Activated naive CD4-positive, alpha-beta T cell treated with anti-CD3 and anti-CD28 coated beads, Interleukin-2, amount 50 U/mL, for 72 hours (primary cell): ENCODE data around the gene SLC1A2. TPM values are rescaled to one million over a fixed set of nuclear protein-coding genes. Genes with fewer than 3 reads are reported as not detected.

Source experiments
- ATAC-seq, 2 donors: fragments of 150-1000 bp; cut with Tn5 transposase; 2 replicates each; pipeline ENCODE4 v1.10.0; 2021; ENCODE audit warnings: mild to moderate bottlenecking in 2 of 2, moderate library complexity in 2 of 2
- DNase-seq, 2 donors: peaks; one replicate each; pipeline ENCODE4 v3.0.0; 2021 to 2022; ENCODE audit warnings: low spot score in 2 of 2
- H3K27ac Mint-ChIP-seq, 2 donors: one replicate each; pipeline ENCODE4 v1.8.0; 2022; ENCODE audit warnings: mild to moderate bottlenecking in 2 of 2, mixed read lengths in 2 of 2
- H3K36me3 Mint-ChIP-seq, 2 donors: one replicate each; pipeline ENCODE4 v1.8.0; 2022; ENCODE audit warnings: mixed read lengths in 2 of 2
- H3K9me3 Mint-ChIP-seq, 2 donors: one replicate each; pipeline ENCODE4 v1.8.0; 2022; ENCODE audit warnings: mixed read lengths in 2 of 2
- total RNA-seq, 2 donors: library from RNA; stranded (reverse); gene quantifications; one replicate each; pipeline ENCODE4 v1.2.3, GENCODE V29; 2022

The SLC1A2 gene
- total RNA-seq, 2 donors from 2014 or later = 0.14 TPM; not detected in 1

GRCh38 chr11:35271031-35271430, 148.3 kb downstream of the SLC1A2 start:
- H3K9me3 Mint-ChIP-seq = peaks cover 10 to 11% of the 10 kb centered on the region in 2 donors
- H3K27ac Mint-ChIP-seq = no peak overlapping the region
- no peak for ATAC-seq
- peaks cover 11 to 13% of the 10 kb centered on the region in 2 donors for H3K36me3 Mint-ChIP-seq
- DNase-seq = no peak

DNA sequence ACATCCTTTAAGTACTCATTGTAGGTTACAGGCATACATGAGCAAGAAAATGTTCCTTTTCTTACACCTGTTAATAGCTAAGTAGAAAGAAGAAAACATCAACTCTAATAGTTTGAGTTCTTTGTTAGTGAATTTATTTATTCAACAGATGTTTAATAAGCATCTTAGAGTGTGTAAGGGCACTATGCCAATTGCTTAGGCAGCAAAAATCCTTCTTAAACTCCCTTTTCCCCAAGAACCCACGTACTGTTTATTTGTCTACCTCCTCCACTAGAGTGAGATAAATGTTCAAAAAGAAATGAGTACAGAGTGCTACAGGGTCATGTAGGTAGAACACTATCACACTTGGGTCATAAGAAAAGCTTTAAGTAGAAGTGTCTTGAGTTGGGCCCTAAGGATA, 149.0 kb downstream of the SLC1A2 start:
- DNase-seq = no peak
- H3K36me3 Mint-ChIP-seq = peaks cover 11 to 12% of the 10 kb centered on the region in 2 donors
- peaks cover 10 to 11% of the 10 kb centered on the region in 2 donors for H3K9me3 Mint-ChIP-seq
- no peak overlapping the region for H3K27ac Mint-ChIP-seq
- no peak for ATAC-seq

DNA sequence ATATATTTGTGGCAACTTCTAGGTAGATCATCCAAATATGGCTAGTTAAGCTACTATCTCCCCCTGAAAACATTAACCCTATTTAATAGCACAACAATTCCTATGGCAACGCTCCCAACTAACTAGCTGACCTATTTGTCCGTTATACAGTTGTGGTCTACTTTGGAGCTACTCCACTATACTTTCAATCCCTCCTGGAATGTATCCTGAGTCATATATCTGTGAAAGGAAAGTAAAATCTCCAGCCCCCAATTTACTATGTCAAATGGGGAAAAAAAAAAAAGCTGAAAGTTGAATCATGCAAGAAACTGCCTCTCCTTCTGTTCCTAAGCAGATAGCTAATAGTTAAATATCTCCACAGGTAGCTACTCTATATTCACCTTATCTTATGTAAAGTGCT, 151.9 kb downstream of the SLC1A2 start:
- no peak for ATAC-seq
- Mint-ChIP-seq H3K27ac (no peak overlapping the region), H3K9me3 (peaks cover 10 to 11% of the 10 kb centered on the region in 2 donors), H3K36me3 (peaks cover 6 to 11% of the 10 kb centered on the region in 2 donors)
- no peak for DNase-seq

GRCh38 chr11:35265755-35266454, 153.5 kb downstream of the SLC1A2 start:
- peaks cover 6% of the 10 kb centered on the region in 2 donors for H3K36me3 Mint-ChIP-seq
- DNase-seq (no peak), ATAC-seq (no peak)
- H3K27ac Mint-ChIP-seq = peak overlapping the region in 1 of 2 donors; percentile 10
- H3K9me3 Mint-ChIP-seq = peaks cover 6% of the 10 kb centered on the region in 2 donors

- Mint-ChIP-seq H3K9me3 (no peaks in the 10 kb centered on the region), H3K36me3 (peaks cover 0 to 6% of the 10 kb centered on the region in 2 donors), H3K27ac (no peak overlapping the region)
- no peak for ATAC-seq
- DNase-seq = no peak
These were observed 156.6 kb downstream of the SLC1A2 start for GRCh38 chr11:35262735-35263134.

DNA sequence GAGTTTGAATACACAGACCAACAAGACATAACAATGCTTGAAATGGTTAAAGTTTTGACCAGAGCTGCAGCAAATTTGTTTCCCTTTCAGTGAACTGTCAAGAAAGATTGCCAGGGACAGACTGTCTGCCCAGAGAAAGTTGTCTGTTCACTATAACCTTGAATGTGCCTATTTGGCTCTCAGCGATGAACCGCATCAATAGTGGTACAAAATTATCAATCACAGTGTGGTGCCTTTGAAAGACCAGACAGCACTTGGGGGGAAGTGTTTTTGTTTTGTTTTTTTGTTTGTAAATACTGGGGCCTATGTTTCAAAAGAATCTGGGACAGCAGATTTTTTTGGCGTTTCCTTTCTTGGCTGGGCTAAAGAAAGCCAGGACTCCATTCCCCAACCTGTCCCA, 157.3 kb downstream of the SLC1A2 start:
- ATAC-seq (no peak), DNase-seq (no peak)
- Mint-ChIP-seq H3K9me3 (no peaks in the 10 kb centered on the region), H3K36me3 (peaks cover 0 to 6% of the 10 kb centered on the region in 2 donors), H3K27ac (no peak overlapping the region)

DNA sequence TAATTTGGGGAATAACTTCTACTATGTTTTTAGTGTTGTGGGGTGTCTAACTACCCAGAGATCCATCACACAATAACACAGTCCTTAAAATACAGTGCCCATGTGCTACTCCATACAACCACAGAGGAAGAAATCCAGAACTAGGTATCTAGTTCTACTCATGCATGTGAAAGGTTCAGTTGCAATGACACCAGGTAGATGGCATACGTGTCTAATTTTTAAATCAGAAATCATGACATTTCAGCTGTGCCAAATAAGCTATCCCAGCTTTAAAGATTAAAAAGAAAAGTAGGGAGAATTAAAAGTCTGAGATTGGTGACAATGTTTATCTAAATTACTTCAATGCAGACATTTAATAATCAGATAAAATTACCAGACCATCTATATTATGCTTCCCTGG, 158.2 kb downstream of the SLC1A2 start:
- DNase-seq (no peak), ATAC-seq (no peak)
- no peak overlapping the region for H3K27ac Mint-ChIP-seq
- peaks cover 0 to 6% of the 10 kb centered on the region in 2 donors for H3K36me3 Mint-ChIP-seq
- H3K9me3 Mint-ChIP-seq = no peaks in the 10 kb centered on the region

- Mint-ChIP-seq H3K36me3 (peaks cover 0 to 7% of the 10 kb centered on the region in 2 donors), H3K9me3 (no peaks in the 10 kb centered on the region), H3K27ac (no peak overlapping the region)
- no peak for DNase-seq
- no peak for ATAC-seq
These were observed 158.9 kb downstream of the SLC1A2 start for GRCh38 chr11:35260342-35260985.

DNA sequence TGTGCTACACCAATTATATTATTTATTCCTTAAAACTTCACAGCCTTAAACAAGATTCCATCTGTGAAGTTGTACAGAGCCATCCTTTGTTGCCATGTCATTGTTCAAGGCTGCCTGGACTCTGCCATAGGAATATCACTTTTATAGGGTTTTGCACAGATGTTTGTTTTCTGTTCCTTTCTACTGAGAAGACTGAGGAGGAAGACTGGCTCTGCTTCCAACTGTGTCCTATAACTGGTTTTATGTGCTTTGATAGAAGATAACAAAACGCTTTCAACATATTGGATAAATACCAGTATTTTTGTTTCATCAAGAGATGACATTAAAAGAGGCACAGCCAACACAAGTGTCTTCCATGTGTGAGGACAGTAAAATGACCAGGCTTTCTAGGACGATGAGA, 159.8 kb downstream of the SLC1A2 start:
- ATAC-seq = no peak
- peaks cover 4 to 7% of the 10 kb centered on the region in 2 donors for H3K9me3 Mint-ChIP-seq

DNA sequence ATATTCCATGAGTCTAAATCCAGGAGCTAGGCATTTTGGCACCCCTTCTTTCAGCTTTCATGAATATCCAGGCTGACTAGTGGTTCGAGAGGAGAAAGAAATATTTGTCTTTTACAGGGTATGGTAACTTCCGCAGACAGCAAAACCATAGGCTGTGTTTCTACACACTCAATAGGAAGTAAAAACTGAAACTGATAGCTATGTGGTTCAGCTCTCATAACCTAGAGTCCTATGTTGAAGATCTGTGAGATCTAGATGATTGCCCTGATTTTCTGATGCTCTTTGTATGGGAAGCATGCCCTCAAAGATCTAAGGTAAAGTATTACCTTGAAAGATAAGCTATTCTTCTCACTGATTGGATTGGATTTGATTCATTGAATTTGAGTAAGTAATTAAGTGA, 162.1 kb downstream of the SLC1A2 start:
- no peak for DNase-seq
- Mint-ChIP-seq H3K36me3 (peaks cover 0 to 12% of the 10 kb centered on the region in 2 donors), H3K27ac (no peak overlapping the region), H3K9me3 (peaks cover 4 to 7% of the 10 kb centered on the region in 2 donors)
- peak; percentile 81 to 86 for ATAC-seq

More for the DNA sequence above, 159.8 kb downstream of the SLC1A2 start:
- Mint-ChIP-seq H3K36me3 (peaks cover 0 to 12% of the 10 kb centered on the region in 2 donors), H3K27ac (no peak overlapping the region)
- no peak for DNase-seq

- Mint-ChIP-seq H3K27ac (no peak overlapping the region), H3K9me3 (peaks cover 4 to 7% of the 10 kb centered on the region in 2 donors), H3K36me3 (peaks cover 0 to 12% of the 10 kb centered on the region in 2 donors)
- DNase-seq (no peak), ATAC-seq (no peak)
These were observed 163.1 kb downstream of the SLC1A2 start for GRCh38 chr11:35256296-35256695.

DNA sequence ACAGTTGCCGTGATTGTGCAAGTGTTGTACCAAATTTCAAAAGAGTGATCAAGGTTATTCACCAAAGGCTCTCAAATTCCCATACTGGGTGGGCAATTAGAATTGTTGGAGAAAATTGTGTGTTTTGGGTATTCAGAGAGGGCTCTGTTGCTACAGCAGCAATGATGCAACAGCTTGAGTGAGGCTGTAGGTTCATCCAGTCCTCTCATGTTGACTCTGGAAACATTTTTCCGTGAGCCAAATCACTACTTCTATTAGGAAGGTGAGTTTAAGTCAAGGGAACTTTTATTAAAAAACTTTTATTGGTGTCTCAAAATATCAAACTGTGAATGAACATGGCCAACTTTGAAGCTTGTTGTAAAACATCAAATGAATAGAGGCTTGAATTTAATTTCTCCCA, 163.8 kb downstream of the SLC1A2 start:
- ATAC-seq = no peak
- Mint-ChIP-seq H3K27ac (no peak overlapping the region), H3K36me3 (peaks cover 0 to 12% of the 10 kb centered on the region in 2 donors), H3K9me3 (peaks cover 4 to 7% of the 10 kb centered on the region in 2 donors)
- DNase-seq = no peak

- peaks cover 0 to 12% of the 10 kb centered on the region in 2 donors for H3K36me3 Mint-ChIP-seq
- ATAC-seq = no peak
- H3K9me3 Mint-ChIP-seq = peaks cover 4 to 15% of the 10 kb centered on the region in 2 donors
These were observed 166.1 kb downstream of the SLC1A2 start for GRCh38 chr11:35253237-35253636.

GRCh38 chr11:35250621-35251020, 168.7 kb downstream of the SLC1A2 start:
- ATAC-seq = no peak
- H3K9me3 Mint-ChIP-seq = peaks cover 4 to 15% of the 10 kb centered on the region in 2 donors
- peaks cover 0 to 9% of the 10 kb centered on the region in 2 donors for H3K36me3 Mint-ChIP-seq
- no peak for DNase-seq
- H3K27ac Mint-ChIP-seq = no peak overlapping the region

More at GRCh38 chr11:35253237-35253636, 166.1 kb downstream of the SLC1A2 start:
- no peak overlapping the region for H3K27ac Mint-ChIP-seq
- no peak for DNase-seq

DNA sequence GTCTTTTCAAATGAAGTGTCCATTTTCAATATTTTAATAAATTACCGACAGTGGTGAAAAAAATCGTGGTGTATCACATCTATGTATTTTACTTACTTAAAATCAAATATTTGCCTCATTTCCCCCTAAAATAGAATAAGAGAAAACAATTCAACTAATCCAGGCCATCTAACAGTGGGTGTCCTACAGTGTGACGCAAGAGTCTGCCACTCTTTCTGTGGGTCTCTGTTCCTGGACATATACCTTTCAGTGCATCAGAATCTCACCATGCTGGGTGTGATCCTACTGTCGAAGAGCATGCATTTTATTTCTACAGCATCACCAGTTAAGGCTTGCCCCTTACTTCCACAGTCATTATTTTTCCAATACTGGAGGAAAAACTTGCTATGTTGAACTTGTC, 169.2 kb downstream of the SLC1A2 start:
- Mint-ChIP-seq H3K36me3 (peaks cover 0 to 5% of the 10 kb centered on the region in 2 donors), H3K27ac (no peak overlapping the region), H3K9me3 (peaks cover 1 to 13% of the 10 kb centered on the region in 2 donors)
- DNase-seq (no peak), ATAC-seq (no peak)

- ATAC-seq (no peak), DNase-seq (no peak)
- H3K27ac Mint-ChIP-seq = no peak overlapping the region
- peaks cover 0 to 8% of the 10 kb centered on the region in 2 donors for H3K36me3 Mint-ChIP-seq
- H3K9me3 Mint-ChIP-seq = peaks cover 0 to 13% of the 10 kb centered on the region in 2 donors
These were observed 170.6 kb downstream of the SLC1A2 start for GRCh38 chr11:35248558-35249323.

DNA sequence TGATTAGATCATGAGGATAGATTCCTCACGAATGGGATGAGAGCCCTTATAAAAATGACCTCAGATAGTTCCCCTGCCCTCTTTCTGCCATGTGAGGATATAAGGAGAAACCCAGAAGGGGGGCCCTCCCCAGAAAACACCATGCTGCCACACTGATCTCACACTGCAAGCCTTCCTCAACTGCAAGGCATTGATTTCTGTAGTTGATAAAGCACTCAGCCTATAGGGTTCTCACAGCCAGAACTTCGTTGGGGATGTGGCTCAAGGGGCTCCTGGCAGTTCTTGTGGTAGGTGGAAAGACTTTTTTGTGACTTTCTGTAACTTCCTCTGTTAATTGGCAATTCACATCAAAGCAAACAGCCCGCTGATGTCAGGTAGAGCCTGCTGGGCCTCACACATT, 171.5 kb downstream of the SLC1A2 start:
- DNase-seq (no peak), ATAC-seq (peak; percentile 33 to 75)
- H3K36me3 Mint-ChIP-seq = peaks cover 0 to 8% of the 10 kb centered on the region in 2 donors
- peaks cover 0 to 13% of the 10 kb centered on the region in 2 donors for H3K9me3 Mint-ChIP-seq
- H3K27ac Mint-ChIP-seq = peak overlapping the region in 1 of 2 donors; percentile 84
